ENCODE results near the gene MINDY4.

Gene MINDY4

GRCh38 chr7:30873207-30873606, 102.0 kb downstream of the MINDY4 start:
- H3K36me3 ChIP-seq (ENCODE audit: control insufficient read depth, insufficient read depth, low read length) = no peaks in the 10 kb centered on the region
- H3K4me3 ChIP-seq (ENCODE audit: low read depth, low read length) = no peak overlapping the region
- peaks cover 3% of the 10 kb centered on the region; the same call in 1 of the 2 replicates for H3K4me1 ChIP-seq (ENCODE audit: control insufficient read depth, insufficient read depth, low read length)
- H3K9me3 ChIP-seq (ENCODE audit: control insufficient read depth, insufficient read depth, low read length) = no peaks in the 10 kb centered on the region
- H3K27ac ChIP-seq (ENCODE audit: low read depth, low read length) = no peak overlapping the region
- H3K27me3 ChIP-seq (ENCODE audit: control insufficient read depth, insufficient read depth, low read length) = no peaks in the 10 kb centered on the region; the same call in 1 of the 2 replicates
- no peak overlapping the region for H3K9ac ChIP-seq (ENCODE audit: low read depth, low read length)

- no peaks in the 10 kb centered on the region for H3K9me3 ChIP-seq (ENCODE audit: control insufficient read depth, insufficient read depth, low read length)
- H3K27ac ChIP-seq (ENCODE audit: low read depth, low read length) = no peak overlapping the region
- peaks cover 3% of the 10 kb centered on the region; the same call in 1 of the 2 replicates for H3K4me1 ChIP-seq (ENCODE audit: control insufficient read depth, insufficient read depth, low read length)
Measured at GRCh38 chr7:30873656-30874055, 102.4 kb downstream of the MINDY4 start.

DNA sequence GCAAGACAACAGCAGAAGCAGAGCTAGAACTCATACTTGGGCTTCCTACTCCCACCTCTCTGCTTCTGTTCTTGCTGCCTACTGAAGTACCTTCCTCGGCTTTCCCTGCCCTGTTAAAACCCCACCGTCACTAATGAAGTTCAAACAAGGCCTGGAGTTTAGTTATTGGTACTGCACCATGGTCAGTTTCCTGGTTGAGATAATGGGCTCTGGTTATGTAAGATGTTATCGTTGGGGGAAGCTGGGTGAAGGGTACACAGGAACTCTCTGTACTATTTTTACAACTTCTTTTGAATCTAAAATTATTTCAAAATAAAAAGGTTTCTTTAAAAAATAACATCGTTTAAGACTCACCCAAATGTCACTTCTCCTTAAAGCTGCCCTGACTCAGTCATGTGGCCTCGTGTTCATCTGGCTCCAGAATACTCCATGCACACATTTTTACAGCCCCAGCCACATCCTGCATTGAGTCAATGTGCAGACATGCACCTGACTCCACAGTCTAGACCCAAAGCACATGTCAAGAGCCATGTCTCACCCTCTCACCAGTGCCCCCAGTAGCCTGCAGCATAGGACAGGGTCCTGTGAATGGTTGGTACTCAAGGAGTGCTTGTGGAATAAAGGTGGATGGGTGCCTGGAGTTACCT, 103.6 kb downstream of the MINDY4 start:
- H3K27ac ChIP-seq (ENCODE audit: low read depth, low read length) = no peak overlapping the region
- H3K4me1 ChIP-seq (ENCODE audit: control insufficient read depth, insufficient read depth, low read length) = peaks cover 13% of the 10 kb centered on the region
- no peaks in the 10 kb centered on the region for H3K36me3 ChIP-seq (ENCODE audit: control insufficient read depth, insufficient read depth, low read length)
- H3K4me3 ChIP-seq (ENCODE audit: low read depth, low read length) = no peak overlapping the region
- no peaks in the 10 kb centered on the region for H3K9me3 ChIP-seq (ENCODE audit: control insufficient read depth, insufficient read depth, low read length)
- H3K9ac ChIP-seq (ENCODE audit: low read depth, low read length) = no peak overlapping the region
- H3K27me3 ChIP-seq (ENCODE audit: control insufficient read depth, insufficient read depth, low read length) = no peaks in the 10 kb centered on the region; the same call in 1 of the 2 replicates

More at GRCh38 chr7:30873656-30874055, 102.4 kb downstream of the MINDY4 start:
- no peaks in the 10 kb centered on the region for H3K36me3 ChIP-seq (ENCODE audit: control insufficient read depth, insufficient read depth, low read length)
- H3K4me3 ChIP-seq (ENCODE audit: low read depth, low read length) = no peak overlapping the region
- no peaks in the 10 kb centered on the region; the same call in 1 of the 2 replicates for H3K27me3 ChIP-seq (ENCODE audit: control insufficient read depth, insufficient read depth, low read length)
- H3K9ac ChIP-seq (ENCODE audit: low read depth, low read length) = no peak overlapping the region

DNA sequence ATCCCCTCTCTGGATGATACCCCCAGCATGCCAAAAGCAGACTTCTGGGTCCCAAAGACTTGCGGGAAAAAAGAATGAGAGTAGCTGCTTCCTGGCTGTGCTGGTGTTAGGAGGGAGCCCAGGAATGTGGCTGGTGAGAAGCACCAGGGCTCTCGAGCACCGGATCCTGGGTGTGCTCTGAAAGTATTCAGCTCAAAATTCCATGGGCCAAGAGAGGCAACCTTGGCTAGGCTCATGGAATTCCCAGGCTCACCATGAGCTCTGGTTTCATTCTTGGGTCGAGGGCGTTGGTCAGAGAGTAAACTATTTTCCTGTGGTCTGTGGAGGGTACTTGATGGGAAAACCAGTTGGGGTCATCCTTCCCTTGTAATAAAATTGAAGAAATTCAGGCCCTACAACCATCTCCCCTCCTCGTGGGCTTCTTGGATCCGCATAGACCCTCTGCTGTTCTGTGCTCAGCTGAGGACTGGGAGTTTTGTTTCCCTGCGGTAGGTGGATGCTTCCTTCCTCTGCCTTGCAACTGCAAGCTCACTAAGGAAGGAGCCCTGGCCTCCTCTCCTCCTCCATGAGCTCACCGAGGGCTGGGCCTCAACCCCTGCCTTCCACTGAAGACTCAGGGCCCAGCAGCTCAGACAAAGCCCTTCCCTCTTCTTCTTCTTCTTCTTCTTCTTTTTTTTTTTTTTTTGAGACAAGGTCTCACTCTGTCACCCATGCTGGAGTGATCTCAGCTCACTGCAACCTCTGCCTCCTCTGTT, 106.0 kb downstream of the MINDY4 start:
- no peaks in the 10 kb centered on the region for H3K36me3 ChIP-seq (ENCODE audit: control insufficient read depth, insufficient read depth, low read length)
- H3K9me3 ChIP-seq (ENCODE audit: control insufficient read depth, insufficient read depth, low read length) = no peaks in the 10 kb centered on the region
- no peak overlapping the region for H3K4me3 ChIP-seq (ENCODE audit: low read depth, low read length)
- peaks cover 28% of the 10 kb centered on the region for H3K4me1 ChIP-seq (ENCODE audit: control insufficient read depth, insufficient read depth, low read length)
- H3K27ac ChIP-seq (ENCODE audit: low read depth, low read length) = no peak overlapping the region
- no peaks in the 10 kb centered on the region for H3K27me3 ChIP-seq (ENCODE audit: control insufficient read depth, insufficient read depth, low read length)
- H3K9ac ChIP-seq (ENCODE audit: low read depth, low read length) = no peak overlapping the region

DNA sequence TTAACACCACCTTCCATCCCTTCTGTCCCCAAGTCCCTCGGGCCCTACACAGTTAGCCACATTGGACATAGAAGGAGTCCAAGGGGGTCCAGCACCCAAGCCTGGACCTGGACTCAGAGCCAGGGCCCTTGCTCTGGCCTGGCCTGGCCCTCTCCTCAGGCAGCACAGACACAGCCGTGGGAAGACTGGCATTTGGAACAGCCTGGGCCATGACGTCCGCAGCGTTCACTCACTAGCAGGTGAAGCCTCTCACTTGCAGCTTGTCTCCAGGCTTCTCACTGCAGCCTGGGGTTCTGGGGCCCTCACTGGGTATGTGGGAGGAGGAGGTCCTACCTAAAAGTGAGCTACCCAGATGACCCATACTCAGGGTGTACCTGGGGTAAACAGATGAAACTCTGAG, 106.8 kb downstream of the MINDY4 start:
- Histone ChIP-seq H3K4me3 (ENCODE audit: low read depth, low read length) (no peak overlapping the region), H3K27ac (ENCODE audit: low read depth, low read length) (no peak overlapping the region), H3K9ac (ENCODE audit: low read depth, low read length) (no peak overlapping the region), H3K27me3 (ENCODE audit: control insufficient read depth, insufficient read depth, low read length) (no peaks in the 10 kb centered on the region), H3K9me3 (ENCODE audit: control insufficient read depth, insufficient read depth, low read length) (no peaks in the 10 kb centered on the region), H3K4me1 (ENCODE audit: control insufficient read depth, insufficient read depth, low read length) (peaks cover 28% of the 10 kb centered on the region), H3K36me3 (ENCODE audit: control insufficient read depth, insufficient read depth, low read length) (no peaks in the 10 kb centered on the region)

- H3K9ac ChIP-seq (ENCODE audit: low read depth, low read length) = no peak overlapping the region
- no peaks in the 10 kb centered on the region for H3K36me3 ChIP-seq (ENCODE audit: control insufficient read depth, insufficient read depth, low read length)
- H3K9me3 ChIP-seq (ENCODE audit: control insufficient read depth, insufficient read depth, low read length) = no peaks in the 10 kb centered on the region
- H3K4me1 ChIP-seq (ENCODE audit: control insufficient read depth, insufficient read depth, low read length) = peaks cover 28% of the 10 kb centered on the region
- H3K27ac ChIP-seq (ENCODE audit: low read depth, low read length) = no peak overlapping the region
- H3K4me3 ChIP-seq (ENCODE audit: low read depth, low read length) = no peak overlapping the region
- no peaks in the 10 kb centered on the region for H3K27me3 ChIP-seq (ENCODE audit: control insufficient read depth, insufficient read depth, low read length)
Measured at GRCh38 chr7:30879139-30880124, 108.2 kb downstream of the MINDY4 start.

GRCh38 chr7:30880125-30880720, 109.0 kb downstream of the MINDY4 start:
- Histone ChIP-seq H3K9me3 (ENCODE audit: control insufficient read depth, insufficient read depth, low read length) (no peaks in the 10 kb centered on the region), H3K27ac (ENCODE audit: low read depth, low read length) (peak overlapping the region; percentile 23), H3K9ac (ENCODE audit: low read depth, low read length) (no peak overlapping the region), H3K4me1 (ENCODE audit: control insufficient read depth, insufficient read depth, low read length) (peaks cover 28% of the 10 kb centered on the region), H3K4me3 (ENCODE audit: low read depth, low read length) (no peak overlapping the region), H3K36me3 (ENCODE audit: control insufficient read depth, insufficient read depth, low read length) (no peaks in the 10 kb centered on the region), H3K27me3 (ENCODE audit: control insufficient read depth, insufficient read depth, low read length) (no peaks in the 10 kb centered on the region)

DNA sequence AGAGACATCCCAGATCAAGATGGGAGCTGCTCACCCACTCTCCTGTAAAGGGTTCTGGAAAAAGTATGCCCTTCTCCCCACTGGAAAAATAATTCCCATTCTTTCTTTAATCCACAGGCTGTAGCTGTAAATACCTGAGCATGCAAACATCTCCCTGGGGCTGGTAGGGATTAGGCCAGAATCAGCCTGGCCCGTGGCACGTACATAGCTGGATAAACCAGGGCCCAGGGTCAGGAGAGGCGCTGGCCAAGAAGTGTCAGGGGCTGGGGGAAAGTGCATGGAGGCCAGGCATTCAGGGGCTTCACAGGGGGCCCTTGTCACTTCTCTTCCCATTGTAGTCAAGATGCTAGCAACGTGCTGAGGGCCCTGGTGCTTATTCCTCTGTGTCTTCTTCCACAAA, 109.7 kb downstream of the MINDY4 start:
- Histone ChIP-seq H3K9me3 (ENCODE audit: control insufficient read depth, insufficient read depth, low read length) (no peaks in the 10 kb centered on the region), H3K4me3 (ENCODE audit: low read depth, low read length) (no peak overlapping the region), H3K27me3 (ENCODE audit: control insufficient read depth, insufficient read depth, low read length) (no peaks in the 10 kb centered on the region), H3K4me1 (ENCODE audit: control insufficient read depth, insufficient read depth, low read length) (peaks cover 28% of the 10 kb centered on the region), H3K9ac (ENCODE audit: low read depth, low read length) (no peak overlapping the region), H3K27ac (ENCODE audit: low read depth, low read length) (no peak overlapping the region), H3K36me3 (ENCODE audit: control insufficient read depth, insufficient read depth, low read length) (no peaks in the 10 kb centered on the region)

DNA sequence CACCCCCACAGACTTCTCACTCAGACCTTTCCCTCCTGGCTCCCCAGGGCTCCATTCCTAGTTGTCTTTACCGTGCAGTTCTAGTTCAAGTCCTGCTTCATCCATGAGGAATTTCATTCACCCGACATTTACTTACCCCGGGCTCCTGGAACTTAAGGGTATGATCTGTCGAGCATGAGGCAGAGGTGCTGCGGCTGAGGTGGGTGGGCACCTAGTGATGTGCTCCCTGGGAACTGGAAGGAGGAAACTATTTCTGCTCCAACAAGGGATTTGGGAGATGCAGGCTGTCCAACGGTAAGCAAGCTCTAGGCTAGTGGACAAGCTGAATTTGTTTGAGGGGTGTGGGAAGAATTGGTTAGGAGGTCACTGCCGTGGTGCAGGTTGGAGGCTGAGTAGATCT, 110.2 kb downstream of the MINDY4 start:
- peaks cover 26% of the 10 kb centered on the region for H3K4me1 ChIP-seq (ENCODE audit: control insufficient read depth, insufficient read depth, low read length)
- H3K9ac ChIP-seq (ENCODE audit: low read depth, low read length) = no peak overlapping the region
- H3K36me3 ChIP-seq (ENCODE audit: control insufficient read depth, insufficient read depth, low read length) = no peaks in the 10 kb centered on the region
- no peak overlapping the region for H3K4me3 ChIP-seq (ENCODE audit: low read depth, low read length)
- no peaks in the 10 kb centered on the region for H3K27me3 ChIP-seq (ENCODE audit: control insufficient read depth, insufficient read depth, low read length)
- H3K9me3 ChIP-seq (ENCODE audit: control insufficient read depth, insufficient read depth, low read length) = no peaks in the 10 kb centered on the region
- no peak overlapping the region for H3K27ac ChIP-seq (ENCODE audit: low read depth, low read length)

DNA sequence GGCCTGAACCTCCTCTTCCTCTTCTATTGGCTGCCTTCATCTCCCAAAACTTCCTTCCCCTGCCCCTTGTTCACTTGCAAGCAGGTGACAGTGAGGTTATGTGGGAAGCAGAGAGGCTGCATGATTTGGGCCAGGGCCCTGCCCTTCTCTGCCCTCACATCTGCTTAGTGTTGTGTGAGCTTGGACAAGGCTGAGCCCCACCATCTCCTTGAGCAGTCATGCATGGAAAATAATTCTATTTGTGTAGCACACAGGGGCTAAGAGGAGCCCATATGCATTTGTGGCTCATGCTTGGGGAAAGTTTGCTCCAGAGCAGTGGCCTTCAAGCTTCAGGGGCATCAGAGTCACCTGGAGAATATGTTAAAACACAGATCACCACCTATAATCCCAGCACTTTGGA, 113.7 kb downstream of the MINDY4 start:
- Histone ChIP-seq H3K36me3 (ENCODE audit: control insufficient read depth, insufficient read depth, low read length) (no peaks in the 10 kb centered on the region), H3K27ac (ENCODE audit: low read depth, low read length) (no peak overlapping the region), H3K4me1 (ENCODE audit: control insufficient read depth, insufficient read depth, low read length) (peaks cover 33% of the 10 kb centered on the region), H3K27me3 (ENCODE audit: control insufficient read depth, insufficient read depth, low read length) (no peaks in the 10 kb centered on the region), H3K9me3 (ENCODE audit: control insufficient read depth, insufficient read depth, low read length) (no peaks in the 10 kb centered on the region), H3K4me3 (ENCODE audit: low read depth, low read length) (no peak overlapping the region), H3K9ac (ENCODE audit: low read depth, low read length) (no peak overlapping the region)
